Measurements from ENCODE around the gene CHP2. TPM values are rescaled to one million over a fixed set of nuclear protein-coding genes. Genes with fewer than 3 reads are reported as not detected.

The CHP2 gene
- not detected in 2 replicates for total RNA-seq
- long read RNA-seq = 0 reads

DNA sequence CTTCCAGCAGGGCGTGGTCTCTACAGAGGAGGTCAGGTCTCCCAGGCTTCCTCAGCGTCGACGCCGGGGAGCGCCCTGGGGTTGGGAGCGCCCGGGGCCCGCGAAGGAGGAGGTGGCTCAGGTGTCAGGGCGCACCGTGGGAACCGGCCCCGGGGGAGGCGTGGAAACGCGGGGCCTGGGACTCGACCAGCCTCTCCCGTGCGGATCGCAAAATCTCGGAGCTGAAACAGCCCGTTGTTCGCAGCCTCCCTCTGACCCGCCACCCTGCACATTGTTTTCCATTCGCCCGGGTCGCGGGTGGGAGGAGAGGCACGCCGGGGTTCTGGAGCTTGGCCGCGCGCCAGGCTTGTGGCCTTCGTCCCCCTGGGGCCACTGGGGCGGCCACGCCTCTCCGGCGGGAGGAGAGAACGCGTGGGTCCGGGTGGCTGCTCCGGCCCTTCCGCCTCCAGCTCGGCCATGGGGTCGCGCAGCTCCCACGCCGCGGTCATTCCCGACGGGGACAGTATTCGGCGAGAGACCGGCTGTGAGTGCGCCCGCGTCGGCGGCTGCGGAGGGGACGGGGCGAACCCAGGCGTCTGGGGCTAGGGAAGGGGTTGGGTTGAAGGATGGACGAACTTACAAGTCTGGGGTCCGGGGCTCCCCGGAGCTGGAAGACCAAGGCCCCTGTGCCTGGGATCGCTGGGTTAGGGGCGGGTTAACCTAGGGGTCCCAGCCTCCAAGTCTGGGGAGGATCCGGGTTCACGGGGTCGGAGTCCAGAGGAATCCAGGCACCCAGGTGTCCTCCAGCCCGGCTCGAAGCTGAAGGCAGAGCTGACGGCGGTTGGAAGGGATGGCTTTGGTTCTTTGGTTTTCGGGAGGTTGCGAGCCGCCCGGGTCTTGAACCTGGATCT is at the start of gene CHP2:
Gene CHP2, plus strand, starts transcription at position 433 of the 890 bp plus-strand sequence. Its CDS starts 24 bp downstream, at position 457.
- no peaks in the 10 kb centered on the region for H3K4me1 Mint-ChIP-seq
- no peak within 1 kb of the TSS for H3K4me3 Mint-ChIP-seq
- no peak for DNase-seq (ENCODE audit: low read depth, low spot score)
- TF ChIP-seq, protein P1, sequence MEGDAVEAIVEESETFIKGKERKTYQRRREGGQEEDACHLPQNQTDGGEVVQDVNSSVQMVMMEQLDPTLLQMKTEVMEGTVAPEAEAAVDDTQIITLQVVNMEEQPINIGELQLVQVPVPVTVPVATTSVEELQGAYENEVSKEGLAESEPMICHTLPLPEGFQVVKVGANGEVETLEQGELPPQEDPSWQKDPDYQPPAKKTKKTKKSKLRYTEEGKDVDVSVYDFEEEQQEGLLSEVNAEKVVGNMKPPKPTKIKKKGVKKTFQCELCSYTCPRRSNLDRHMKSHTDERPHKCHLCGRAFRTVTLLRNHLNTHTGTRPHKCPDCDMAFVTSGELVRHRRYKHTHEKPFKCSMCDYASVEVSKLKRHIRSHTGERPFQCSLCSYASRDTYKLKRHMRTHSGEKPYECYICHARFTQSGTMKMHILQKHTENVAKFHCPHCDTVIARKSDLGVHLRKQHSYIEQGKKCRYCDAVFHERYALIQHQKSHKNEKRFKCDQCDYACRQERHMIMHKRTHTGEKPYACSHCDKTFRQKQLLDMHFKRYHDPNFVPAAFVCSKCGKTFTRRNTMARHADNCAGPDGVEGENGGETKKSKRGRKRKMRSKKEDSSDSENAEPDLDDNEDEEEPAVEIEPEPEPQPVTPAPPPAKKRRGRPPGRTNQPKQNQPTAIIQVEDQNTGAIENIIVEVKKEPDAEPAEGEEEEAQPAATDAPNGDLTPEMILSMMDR (conservative IDR thresholded peaks at IDR 0.05) = no peak
- no peak within 1 kb of the TSS for H3K27ac Mint-ChIP-seq (ENCODE audit: unreplicated experiment)
- peaks cover 63% of the 10 kb centered on the region for H3K27me3 Mint-ChIP-seq (ENCODE audit: low read depth)
- H3K9me3 Mint-ChIP-seq = peaks cover 7% of the 10 kb centered on the region
- no peaks in the 10 kb centered on the region for H3K36me3 Mint-ChIP-seq (ENCODE audit: low read depth)

DNA sequence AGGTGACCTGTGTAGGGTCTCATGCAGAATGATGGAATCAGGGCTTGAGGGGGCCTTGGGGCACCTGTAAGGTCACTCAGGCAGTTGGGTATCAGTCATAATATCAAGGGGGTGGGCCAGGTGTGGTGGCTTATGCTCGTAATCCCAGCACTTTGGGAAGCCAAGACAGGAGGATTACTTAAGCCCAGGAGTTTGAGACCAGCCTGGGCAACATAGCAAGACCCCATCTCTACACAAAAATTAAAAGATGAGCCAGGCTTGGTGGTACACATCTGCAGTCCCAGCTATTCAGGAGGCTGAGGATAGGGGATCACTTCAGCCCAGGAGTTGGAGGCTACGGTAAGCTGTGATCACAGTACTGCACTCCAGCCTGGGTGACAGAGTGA is 49.3 kb upstream of the CHP2 start:
- H3K27me3 Mint-ChIP-seq (ENCODE audit: low read depth) = peaks cover 21% of the 10 kb centered on the region
- H3K9me3 Mint-ChIP-seq = peaks cover 6% of the 10 kb centered on the region
- no peaks in the 10 kb centered on the region for H3K36me3 Mint-ChIP-seq (ENCODE audit: low read depth)
- no peak overlapping the region for H3K4me3 Mint-ChIP-seq
- no peaks in the 10 kb centered on the region for H3K4me1 Mint-ChIP-seq
- TF ChIP-seq, protein P1 (conservative IDR thresholded peaks at IDR 0.05) = no peak
- DNase-seq (ENCODE audit: low read depth, low spot score) = no peak
- H3K27ac Mint-ChIP-seq (ENCODE audit: unreplicated experiment) = no peak overlapping the region

DNA sequence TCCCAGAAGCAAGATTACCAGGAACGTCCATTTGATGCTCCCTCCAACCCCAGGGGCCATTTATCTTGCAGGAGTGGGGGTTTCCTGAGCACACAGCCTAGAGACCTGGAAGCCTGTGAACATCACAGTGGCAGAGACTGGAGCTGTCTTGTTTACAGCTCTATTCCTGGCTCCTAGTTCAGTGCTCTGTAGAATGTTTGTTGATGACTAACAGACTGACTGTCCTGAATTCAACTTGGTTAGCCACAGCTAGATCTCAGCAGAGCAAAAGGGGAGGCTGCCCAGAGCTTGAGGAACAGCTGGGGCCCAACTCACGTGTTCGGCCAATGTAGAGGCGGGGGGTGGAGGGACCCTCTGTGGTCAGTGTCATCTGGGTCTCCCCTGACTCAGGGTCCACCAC is 48.4 kb upstream of the CHP2 start:
- no peak for DNase-seq (ENCODE audit: low read depth, low spot score)
- H3K27ac Mint-ChIP-seq (ENCODE audit: unreplicated experiment) = no peak overlapping the region
- peaks cover 6% of the 10 kb centered on the region for H3K9me3 Mint-ChIP-seq
- H3K27me3 Mint-ChIP-seq (ENCODE audit: low read depth) = peaks cover 27% of the 10 kb centered on the region
- H3K36me3 Mint-ChIP-seq (ENCODE audit: low read depth) = no peaks in the 10 kb centered on the region
- no peaks in the 10 kb centered on the region for H3K4me1 Mint-ChIP-seq
- no peak overlapping the region for H3K4me3 Mint-ChIP-seq
- TF ChIP-seq, protein P1 (conservative IDR thresholded peaks at IDR 0.05) = no peak

DNA sequence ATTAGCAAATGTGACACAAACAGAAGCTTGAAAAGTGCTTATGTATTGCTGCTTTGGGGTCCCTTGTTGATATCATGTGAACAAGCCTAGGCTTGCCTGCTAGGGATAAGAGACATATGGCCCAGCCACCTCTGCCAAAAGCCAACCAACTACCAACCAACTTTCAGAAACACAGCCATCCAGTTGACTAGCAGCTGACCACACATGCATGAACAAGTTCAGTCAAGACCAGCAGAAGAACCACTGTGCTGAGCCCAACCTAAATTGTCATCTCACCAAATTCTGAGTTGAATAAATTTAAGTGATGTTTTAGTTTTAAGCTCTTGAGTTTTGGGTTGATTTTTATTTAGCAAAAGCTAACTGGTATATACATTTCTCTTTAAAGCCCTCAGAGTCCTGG is 45.3 kb upstream of the CHP2 start:
- H3K4me1 Mint-ChIP-seq = no peaks in the 10 kb centered on the region
- no peak overlapping the region for H3K27ac Mint-ChIP-seq (ENCODE audit: unreplicated experiment)
- no peaks in the 10 kb centered on the region for H3K36me3 Mint-ChIP-seq (ENCODE audit: low read depth)
- H3K9me3 Mint-ChIP-seq = peaks cover 3% of the 10 kb centered on the region
- peaks cover 39% of the 10 kb centered on the region for H3K27me3 Mint-ChIP-seq (ENCODE audit: low read depth)
- no peak overlapping the region for H3K4me3 Mint-ChIP-seq
- DNase-seq (ENCODE audit: low read depth, low spot score) = no peak
- TF ChIP-seq, protein P1 (conservative IDR thresholded peaks at IDR 0.05) = no peak

DNA sequence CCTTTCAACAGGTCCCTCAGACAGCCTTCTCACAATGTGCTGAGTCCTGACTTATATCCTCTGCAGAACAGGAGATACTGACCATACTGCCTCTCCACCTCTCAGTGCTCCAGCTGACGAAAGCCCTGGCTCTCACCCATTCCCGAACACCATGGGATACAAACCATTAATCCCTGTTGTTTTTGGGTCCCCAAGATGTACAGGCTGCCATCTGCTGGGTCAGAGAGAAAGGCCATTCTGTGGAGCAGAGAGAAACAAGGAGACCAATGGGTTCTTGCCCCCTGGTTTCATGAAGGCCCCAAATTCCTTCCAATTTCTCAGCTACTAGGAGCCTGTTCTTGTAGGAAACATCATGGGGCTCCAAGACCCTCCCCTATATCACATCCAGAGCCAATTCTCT is 44.8 kb upstream of the CHP2 start:
- TF ChIP-seq, protein P1 (conservative IDR thresholded peaks at IDR 0.05) = no peak

More for the DNA sequence above, 44.8 kb upstream of the CHP2 start:
- Mint-ChIP-seq H3K36me3 (ENCODE audit: low read depth) (no peaks in the 10 kb centered on the region), H3K4me3 (no peak overlapping the region), H3K4me1 (no peaks in the 10 kb centered on the region), H3K9me3 (peaks cover 3% of the 10 kb centered on the region), H3K27me3 (ENCODE audit: low read depth) (peaks cover 43% of the 10 kb centered on the region), H3K27ac (ENCODE audit: unreplicated experiment) (no peak overlapping the region)
- no peak for DNase-seq (ENCODE audit: low read depth, low spot score)
